ENCODE measurements around the gene TNFRSF6B.

Gene TNFRSF6B

GRCh38 chr20:63737945-63738686, 41.7 kb downstream of the TNFRSF6B start:
- DNase-seq (ENCODE audit: low read depth) = no peak

DNA sequence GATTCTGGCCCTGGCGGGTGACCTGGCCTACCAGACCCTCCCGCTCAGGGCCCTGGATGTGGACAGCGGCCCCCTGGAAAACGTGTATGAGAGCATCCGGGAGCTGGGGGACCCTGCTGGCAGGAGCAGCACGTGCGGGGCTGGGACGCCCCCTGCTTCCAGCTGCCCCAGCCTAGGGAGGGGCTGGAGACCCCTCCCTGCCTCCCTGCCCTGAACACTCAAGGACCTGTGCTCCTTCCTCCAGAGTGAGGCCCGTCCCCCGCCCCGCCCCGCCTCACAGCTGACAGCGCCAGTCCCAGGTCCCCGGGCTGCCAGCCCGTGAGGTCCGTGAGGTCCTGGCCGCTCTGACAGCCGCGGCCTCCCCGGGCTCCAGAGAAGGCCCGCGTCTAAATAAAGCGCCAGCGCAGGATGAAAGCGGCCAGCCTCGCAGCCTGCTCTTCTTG, 42.3 kb downstream of the TNFRSF6B start:
- DNase-seq (ENCODE audit: low read depth) = peak; percentile 20

DNA sequence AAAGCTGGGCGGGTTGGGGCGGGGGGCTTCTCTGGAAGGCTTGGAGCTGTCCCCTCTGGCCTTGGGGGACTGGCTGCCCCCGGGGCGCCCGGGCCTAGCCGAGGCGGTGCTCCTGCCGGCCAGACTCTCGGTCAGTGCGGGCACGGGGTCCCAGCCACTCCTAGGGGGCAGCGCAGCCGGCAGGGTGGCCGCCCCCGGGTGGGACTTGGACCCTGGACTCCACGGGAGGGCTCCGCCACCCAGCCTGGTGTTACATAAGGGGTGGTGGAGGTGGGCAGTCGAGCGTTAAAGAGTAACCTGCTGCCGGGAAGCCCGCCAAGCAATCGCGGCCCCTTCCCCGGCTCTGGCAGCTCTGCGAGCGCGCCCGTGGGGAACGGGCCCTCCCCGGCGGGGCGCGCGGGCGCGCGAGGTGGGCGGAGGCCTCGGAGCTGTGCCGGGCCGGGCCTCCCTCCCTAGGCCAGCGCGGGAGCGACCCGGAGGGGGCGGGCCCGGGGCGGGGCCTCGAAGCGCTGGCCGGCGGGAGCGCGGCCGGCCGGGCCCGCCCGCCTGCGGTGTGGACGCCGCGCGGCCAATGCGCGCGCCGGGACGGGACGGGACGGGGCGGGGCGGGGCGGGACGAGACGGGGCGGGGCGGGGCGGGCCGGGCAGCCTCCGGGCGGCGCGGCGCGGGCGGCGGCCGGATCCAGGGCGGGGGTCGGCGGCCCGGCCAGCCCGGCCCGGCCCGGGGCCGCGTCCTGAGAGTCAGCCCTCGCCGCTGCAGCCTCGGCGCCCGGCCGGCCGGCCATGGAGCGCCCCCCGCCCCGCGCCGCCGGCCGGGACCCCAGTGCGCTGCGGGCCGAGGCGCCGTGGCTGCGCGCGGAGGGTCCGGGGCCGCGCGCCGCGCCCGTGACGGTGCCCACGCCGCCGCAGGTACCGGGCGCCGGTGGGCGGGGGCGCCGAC, 42.9 kb downstream of the TNFRSF6B start, which contains the start of gene SLC2A4RG:
Gene SLC2A4RG, plus strand, starts transcription at position 647 of the 940 bp plus-strand sequence. Its CDS starts 137 bp downstream, at position 784.
- peak; percentile 74 for DNase-seq (ENCODE audit: low read depth)

- peak; percentile 50 for DNase-seq (ENCODE audit: low read depth)
These were observed 43.7 kb downstream of the TNFRSF6B start for GRCh38 chr20:63740070-63740626.

DNA sequence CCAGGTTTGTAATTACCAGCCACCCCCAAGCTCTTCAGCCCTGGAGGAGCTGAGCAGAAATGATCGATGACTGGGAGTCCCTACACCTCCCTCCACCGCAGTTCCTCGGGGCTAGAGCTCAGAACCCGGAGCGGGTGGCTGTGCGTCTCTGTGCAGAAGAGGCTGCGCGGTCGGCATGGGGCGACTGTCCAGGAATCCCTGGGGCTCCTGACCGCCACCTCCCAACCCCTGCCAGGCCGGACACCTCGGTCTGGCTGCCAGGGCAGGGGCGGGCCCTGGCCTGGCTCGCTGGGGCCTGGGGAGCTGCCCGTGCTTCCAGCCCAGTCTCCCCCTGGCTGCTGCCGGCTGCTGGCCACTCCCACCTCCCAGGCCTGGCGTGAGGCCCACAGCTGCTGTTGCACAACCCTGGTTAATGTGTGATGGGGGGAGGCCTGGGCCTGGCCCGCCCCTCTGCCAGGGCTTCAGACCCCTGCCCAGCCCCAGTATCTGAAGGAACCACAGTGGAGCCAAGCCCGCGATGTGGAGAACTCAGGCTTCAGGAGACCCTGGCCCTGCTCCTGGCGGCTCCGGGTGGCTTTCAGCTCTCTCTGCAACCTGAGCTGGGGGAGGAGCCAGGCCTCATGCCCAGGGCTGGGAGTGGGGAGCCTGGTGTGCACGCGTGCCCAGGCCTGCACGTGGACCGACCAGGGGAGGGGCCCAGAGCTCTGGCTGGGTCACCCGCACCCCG, 44.3 kb downstream of the TNFRSF6B start:
- DNase-seq (ENCODE audit: low read depth) = peak; percentile 94

- DNase-seq (ENCODE audit: low read depth) = no peak
These were observed 44.9 kb downstream of the TNFRSF6B start for GRCh38 chr20:63741354-63741675.

GRCh38 chr20:63741676-63742380, 45.4 kb downstream of the TNFRSF6B start:
- DNase-seq (ENCODE audit: low read depth) = no peak

DNA sequence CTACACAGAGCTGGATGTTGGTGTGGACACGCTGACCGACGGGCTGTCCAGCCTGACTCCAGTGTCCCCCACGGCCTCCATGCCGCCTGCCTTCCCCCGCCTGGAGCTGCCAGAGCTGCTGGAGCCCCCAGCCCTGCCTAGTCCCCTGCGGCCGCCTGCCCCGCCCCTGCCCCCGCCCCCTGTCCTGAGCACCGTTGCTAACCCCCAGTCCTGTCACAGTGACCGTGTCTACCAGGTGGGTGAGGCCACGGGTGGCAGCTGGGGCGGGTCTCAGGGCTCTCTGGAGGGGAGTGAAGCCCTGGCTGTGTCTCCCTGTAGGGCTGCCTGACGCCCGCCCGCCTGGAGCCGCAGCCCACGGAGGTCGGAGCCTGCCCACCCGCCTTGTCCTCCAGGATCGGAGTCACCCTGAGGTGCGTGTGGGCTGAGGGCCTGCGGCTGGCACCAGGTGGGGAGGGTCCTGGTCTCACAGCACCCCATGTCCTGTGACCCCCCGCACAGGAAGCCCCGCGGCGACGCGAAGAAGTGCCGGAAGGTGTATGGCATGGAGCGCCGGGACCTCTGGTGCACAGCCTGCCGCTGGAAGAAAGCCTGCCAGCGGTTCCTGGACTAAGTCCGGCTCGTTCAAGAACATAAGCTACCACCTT, 46.1 kb downstream of the TNFRSF6B start:
- no peak for DNase-seq (ENCODE audit: low read depth)

- DNase-seq (ENCODE audit: low read depth) = no peak
These were observed 46.9 kb downstream of the TNFRSF6B start for GRCh38 chr20:63743210-63743970.

GRCh38 chr20:63744158-63744557, 47.7 kb downstream of the TNFRSF6B start:
- DNase-seq (ENCODE audit: low read depth) = no peak

- no peak for DNase-seq (ENCODE audit: low read depth)
These were observed 48.3 kb downstream of the TNFRSF6B start for GRCh38 chr20:63744574-63745423.

DNA sequence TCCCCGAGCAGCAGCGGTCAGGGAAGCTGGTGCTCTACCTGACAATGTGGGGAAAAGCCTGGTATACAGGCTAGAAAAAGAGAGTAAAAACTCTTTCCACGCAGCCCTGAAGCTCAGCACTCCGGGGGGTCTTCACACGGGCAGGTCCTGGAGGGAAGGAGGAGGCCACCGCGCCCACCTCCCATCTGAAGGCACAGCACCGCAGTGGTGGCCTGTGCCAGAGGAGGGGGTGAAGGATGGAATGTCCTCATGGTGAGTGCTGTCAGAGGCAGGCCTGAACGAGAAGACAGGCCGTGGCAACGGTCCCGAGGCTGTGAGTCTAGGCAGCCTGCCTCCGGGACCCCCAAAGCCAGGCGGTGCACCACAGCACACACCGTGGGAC, 49.0 kb downstream of the TNFRSF6B start:
- DNase-seq (ENCODE audit: low read depth) = no peak

DNA sequence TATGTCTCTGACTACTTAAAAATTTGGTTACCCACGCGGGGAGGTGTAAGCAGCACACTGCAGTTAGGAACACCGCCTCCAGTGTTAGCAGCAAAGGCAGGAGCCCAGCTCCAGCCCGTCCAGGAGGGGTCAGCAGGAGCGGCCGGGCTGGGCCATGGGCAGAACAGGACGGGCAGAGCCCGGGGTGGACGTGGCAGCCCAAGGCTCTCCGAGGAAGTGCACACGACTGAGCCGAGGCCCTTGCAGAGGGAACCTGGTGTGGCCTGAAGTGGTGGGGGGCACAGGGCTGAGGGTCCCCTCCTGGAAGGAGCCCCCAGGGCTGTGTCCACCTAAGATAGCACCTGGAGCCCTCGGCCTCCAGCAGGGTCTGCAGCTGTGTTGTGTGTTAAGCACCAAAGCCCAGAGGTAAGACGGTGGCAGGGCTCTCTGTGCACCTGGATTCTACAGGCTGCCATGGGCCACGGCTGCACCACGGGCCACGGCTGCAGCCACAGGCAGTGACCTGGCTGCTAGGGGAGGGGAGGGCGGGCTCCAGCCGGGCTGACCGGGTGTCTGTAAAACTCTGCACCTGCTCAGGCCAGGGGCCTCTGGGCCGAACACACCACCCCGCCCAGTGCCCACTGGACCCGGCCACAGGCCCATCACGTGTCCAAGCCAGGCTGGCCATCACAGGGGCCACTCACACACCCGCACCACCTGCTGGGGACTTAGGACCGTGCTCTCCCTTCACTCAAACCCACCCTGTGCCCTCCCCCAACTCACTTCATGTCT, 49.7 kb downstream of the TNFRSF6B start:
- DNase-seq (ENCODE audit: low read depth) = no peak

DNA sequence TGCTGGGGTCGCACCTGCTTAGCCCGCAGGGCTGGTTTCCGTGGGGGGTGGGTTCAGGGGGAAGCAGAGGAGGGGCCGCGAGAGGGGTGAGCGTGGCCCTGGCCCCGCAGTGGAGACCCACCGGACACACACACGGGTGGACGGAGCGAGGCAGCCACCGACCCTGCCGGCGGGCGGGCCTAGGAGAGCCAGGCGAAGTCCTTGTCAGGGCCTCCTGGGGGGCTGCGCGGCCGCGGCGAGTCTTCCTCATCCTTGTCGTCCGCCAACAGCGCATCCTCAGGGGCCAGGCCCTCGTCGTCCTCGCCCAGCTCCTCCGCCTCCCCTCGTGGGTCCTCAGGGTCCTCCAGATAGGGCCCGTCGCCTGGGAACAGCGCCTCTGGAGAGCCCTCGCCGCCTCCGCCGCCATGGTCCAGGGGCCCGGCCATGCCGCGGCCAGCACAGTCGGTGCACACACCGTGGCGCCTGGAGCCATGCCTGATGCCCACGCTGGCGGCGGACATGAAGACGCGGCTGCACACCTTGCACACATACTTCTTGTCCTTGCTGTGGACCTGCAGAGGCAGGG, 50.4 kb downstream of the TNFRSF6B start:
- no peak for DNase-seq (ENCODE audit: low read depth)

GRCh38 chr20:63747622-63748069, 51.2 kb downstream of the TNFRSF6B start:
- DNase-seq (ENCODE audit: low read depth) = no peak

Measured in fibroblast of gingiva (primary cell).